Common myeloid progenitor, CD34-positive (primary cell): ENCODE measurements around the gene RPS14.

Experiments
- CTCF ChIA-PET: fragments of 350-600 bp; sonication (Branson Sonifier 250); formaldehyde crosslinking; loops from one replicate; lab custom pipeline; 2021; ENCODE audit warnings: antibody characterized with exemption; lab: Charles Lee
- POLR2A ChIA-PET: fragments of 350-600 bp; sonication (Branson Sonifier 250); formaldehyde crosslinking; loops from one replicate; lab custom pipeline; 2021; ENCODE audit warnings: antibody characterized with exemption; lab: Charles Lee
- DNase-seq, 3 donors: peaks; one replicate each; pipeline versions ENCODE4 v3.0.0 to v3.0.0-alpha.2; 2013
- H3K27ac ChIP-seq, 2 experiments: 1 replicate in 1 of 2; 2 replicates in 1 of 2; pipeline ENCODE4 v1.7.0; 2013; ENCODE audit warnings: inconsistent platforms in 2 of 2, low read length in 2 of 2, mild to moderate bottlenecking in 2 of 2, low read depth in 1 of 2, moderate library complexity in 1 of 2; ENCODE audit not compliant: severe bottlenecking in 2 of 2, insufficient read depth in 1 of 2, poor library complexity in 1 of 2
- H3K27me3 ChIP-seq, 5 experiments: replicated peaks in 2 of 5; 1 replicate in 3 of 5; 2 replicates in 2 of 5; pipeline versions ENCODE4 v1.6.1 to v1.7.0; 2013; ENCODE audit warnings: low read length in 4 of 5, mild to moderate bottlenecking in 2 of 5, moderate library complexity in 2 of 5, inconsistent platforms in 1 of 5; ENCODE audit not compliant: insufficient read depth in 5 of 5, control insufficient read depth in 4 of 5
- H3K36me3 ChIP-seq, 4 experiments: 1 replicate in 2 of 4; 2 replicates in 2 of 4; pipeline versions ENCODE4 v1.6.1 to v1.7.0; 2013; ENCODE audit warnings: low read length in 3 of 4, control low read depth in 1 of 4, mild to moderate bottlenecking in 1 of 4; ENCODE audit not compliant: control insufficient read depth in 4 of 4, insufficient read depth in 4 of 4
- H3K4me1 ChIP-seq, 4 experiments: 1 replicate in 3 of 4; 2 replicates in 1 of 4; pipeline versions ENCODE4 v1.6.1 to v1.7.1; 2013; ENCODE audit warnings: low read length in 3 of 4, mild to moderate bottlenecking in 3 of 4, control low read depth in 1 of 4, inconsistent platforms in 1 of 4, moderate library complexity in 1 of 4; ENCODE audit not compliant: control insufficient read depth in 4 of 4, insufficient read depth in 4 of 4; ENCODE audit errors: control extremely low read depth in 1 of 4
- H3K4me3 ChIP-seq, 7 experiments: 1 replicate in 4 of 7; 2 replicates in 3 of 7; pipeline versions ENCODE4 v1.5.1 to v1.7.0; 2013; ENCODE audit warnings: mild to moderate bottlenecking in 7 of 7, low read length in 6 of 7, moderate library complexity in 6 of 7, inconsistent platforms in 2 of 7, low read depth in 2 of 7, control low read depth in 1 of 7; ENCODE audit not compliant: insufficient read depth in 4 of 7, control insufficient read depth in 1 of 7; ENCODE audit errors: extremely low read depth in 1 of 7
- H3K9me3 ChIP-seq, 5 experiments: 1 replicate in 4 of 5; 2 replicates in 1 of 5; pipeline versions ENCODE4 v1.6.1 to v1.7.1; 2013; ENCODE audit warnings: low read length in 4 of 5, mild to moderate bottlenecking in 2 of 5, inconsistent platforms in 1 of 5, low read depth in 1 of 5, moderate library complexity in 1 of 5; ENCODE audit not compliant: control insufficient read depth in 4 of 5, insufficient read depth in 2 of 5; ENCODE audit errors: control extremely low read depth in 1 of 5
- WGBS: methylation state at CpG from one replicate; pipeline ENCODE4 v1.1.5; 2013; ENCODE audit not compliant: insufficient coverage; 5-methylcytosine and 5-hydroxymethylcytosine counted together

RPS14 gene

DNA sequence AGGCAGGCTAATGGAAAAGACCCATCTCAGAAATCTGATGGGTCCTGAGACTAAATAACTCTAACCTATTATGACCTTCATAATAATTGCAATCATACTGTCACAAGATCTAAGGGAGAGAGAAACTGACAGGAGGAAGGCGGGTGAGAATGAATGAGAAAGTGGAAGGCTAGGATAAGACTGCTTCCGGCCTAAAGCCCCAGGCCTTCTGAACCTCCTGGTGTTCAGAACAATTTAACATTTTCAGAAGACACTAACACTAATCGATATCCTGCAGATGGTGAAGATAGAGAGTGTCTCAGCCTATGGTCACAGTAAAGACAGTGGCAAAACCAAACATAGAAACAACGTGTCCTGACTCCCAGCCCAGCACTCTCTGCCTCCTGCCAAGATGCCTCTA is 1.2 kb downstream of the RPS14 start:
- ChIA-PET POLR2A (no interaction called here), CTCF (no interaction called here)
- no peak for DNase-seq
- Histone ChIP-seq H3K4me3 (peak overlapping the region in 6 of 7 experiments; percentile 90 to 98 (median 95)), H3K4me1 (peaks cover 6 to 35% (median 32%) of the 10 kb centered on the region in 4 experiments), H3K27ac (peak overlapping the region; percentile 99 to 100), H3K27me3 (no peaks in the 10 kb centered on the region), H3K9me3 (no peaks in the 10 kb centered on the region), H3K36me3 (peaks cover 13 to 56% (median 47%) of the 10 kb centered on the region in 4 experiments)
- WGBS: 0% methylated on average over 1 of the region's 4 CpGs

DNA sequence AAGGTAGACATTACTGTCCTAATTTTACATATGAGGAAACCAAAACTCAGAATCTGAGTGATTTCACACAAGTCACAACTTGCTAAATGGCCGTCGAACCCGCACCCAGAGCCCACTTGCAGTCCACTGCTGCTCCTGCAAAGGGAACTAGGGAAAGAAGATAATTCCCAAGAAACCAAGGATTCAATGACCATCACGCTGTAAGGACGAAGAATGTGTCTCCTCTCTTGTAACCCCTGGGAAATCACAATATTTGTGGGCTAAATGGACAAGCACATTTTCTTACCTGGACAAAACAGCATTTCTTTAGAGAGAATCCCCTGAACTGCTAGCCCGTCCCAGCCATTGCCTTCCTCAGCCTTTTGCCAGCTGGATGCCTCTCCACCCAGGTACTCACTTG is 2.4 kb downstream of the RPS14 start:
- H3K9me3 ChIP-seq: no peaks in the 10 kb centered on the region
- no peak for DNase-seq
- peak overlapping the region in 3 of 7 experiments; percentile 95 to 98 (median 95) for H3K4me3 ChIP-seq
- H3K27me3 ChIP-seq: no peaks in the 10 kb centered on the region
- CTCF ChIA-PET: interaction anchor here (1.3 kb wide), 1 partner anchor 9 kb away, joined by 6 read pairs; no protein-coding TSS in a partner anchor
- H3K27ac ChIP-seq: peak overlapping the region; percentile 5 to 100
- WGBS: 98% methylated on average over 6 of the region's 6 CpGs
- H3K4me1 ChIP-seq: peaks cover 6 to 26% (median 23%) of the 10 kb centered on the region in 4 experiments
- peaks cover 13 to 59% (median 51%) of the 10 kb centered on the region in 4 experiments for H3K36me3 ChIP-seq
- POLR2A ChIA-PET: no interaction called here

DNA sequence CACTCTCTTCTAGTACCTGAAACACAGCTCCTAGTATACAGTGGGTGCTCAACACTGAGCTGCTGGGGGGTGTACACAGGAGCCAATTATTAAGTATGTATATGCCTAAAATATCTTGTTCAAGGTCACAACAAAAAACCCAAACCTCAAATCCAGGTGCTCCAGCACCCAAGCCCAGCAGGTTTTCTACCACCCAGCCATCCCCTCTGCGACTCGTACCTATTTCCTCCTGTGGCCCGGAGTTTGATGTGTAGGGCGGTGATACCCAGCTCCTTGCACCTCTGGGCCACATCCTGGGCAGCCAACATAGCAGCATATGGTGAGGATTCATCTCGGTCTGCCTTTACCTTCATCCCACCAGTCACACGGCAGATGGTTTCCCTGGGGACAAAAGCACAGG is 3.0 kb downstream of the RPS14 start:
- DNase-seq: no peak
- POLR2A ChIA-PET: no interaction called here
- no peaks in the 10 kb centered on the region for H3K27me3 ChIP-seq
- no peaks in the 10 kb centered on the region for H3K9me3 ChIP-seq
- H3K27ac ChIP-seq: peak overlapping the region; percentile 5 to 18
- WGBS: 97% methylated on average over 6 of the region's 6 CpGs
- peaks cover 6 to 24% (median 22%) of the 10 kb centered on the region in 4 experiments for H3K4me1 ChIP-seq
- CTCF ChIA-PET: interaction anchor here (1.1 to 2.9 kb wide), 3 partner anchors 8 to 335 kb away, joined by 3 to 9 read pairs (median 6); no protein-coding TSS in a partner anchor
- H3K36me3 ChIP-seq: peaks cover 13 to 62% (median 54%) of the 10 kb centered on the region in 4 experiments
- no peak overlapping the region for H3K4me3 ChIP-seq

DNA sequence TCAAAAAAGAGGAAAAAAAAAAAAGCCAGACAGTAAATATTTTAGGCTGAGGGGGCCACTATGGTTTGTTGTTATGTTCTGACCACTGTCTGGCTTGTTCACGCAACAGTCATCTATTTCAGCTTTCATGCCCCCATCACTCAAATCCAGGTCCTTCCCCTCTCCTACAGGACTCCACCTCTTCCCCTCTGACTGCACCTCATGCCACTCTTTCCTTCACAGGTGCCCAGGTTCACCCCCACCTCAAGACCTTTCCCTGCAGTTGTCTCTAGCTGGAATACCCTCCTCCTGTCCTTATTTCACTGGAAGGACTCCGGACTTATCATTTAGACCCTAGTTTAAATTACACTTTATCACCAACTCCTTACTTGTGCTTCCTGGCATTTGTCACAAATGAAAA is 3.5 kb downstream of the RPS14 start:
- ChIA-PET POLR2A (no interaction called here), CTCF (interaction anchor here (0.9 to 2.9 kb wide), 5 partner anchors 8 to 336 kb away, joined by 3 to 9 read pairs (median 6); no protein-coding TSS in a partner anchor)
- Histone ChIP-seq H3K36me3 (peaks cover 13 to 62% (median 55%) of the 10 kb centered on the region in 4 experiments), H3K4me1 (peaks cover 6 to 24% (median 22%) of the 10 kb centered on the region in 4 experiments), H3K4me3 (no peak overlapping the region), H3K27ac (peak overlapping the region in 1 of 2 experiments; percentile 18), H3K27me3 (no peaks in the 10 kb centered on the region), H3K9me3 (no peaks in the 10 kb centered on the region)
- DNase-seq: no peak
- WGBS: 100% methylated on average over 2 of the region's 2 CpGs

DNA sequence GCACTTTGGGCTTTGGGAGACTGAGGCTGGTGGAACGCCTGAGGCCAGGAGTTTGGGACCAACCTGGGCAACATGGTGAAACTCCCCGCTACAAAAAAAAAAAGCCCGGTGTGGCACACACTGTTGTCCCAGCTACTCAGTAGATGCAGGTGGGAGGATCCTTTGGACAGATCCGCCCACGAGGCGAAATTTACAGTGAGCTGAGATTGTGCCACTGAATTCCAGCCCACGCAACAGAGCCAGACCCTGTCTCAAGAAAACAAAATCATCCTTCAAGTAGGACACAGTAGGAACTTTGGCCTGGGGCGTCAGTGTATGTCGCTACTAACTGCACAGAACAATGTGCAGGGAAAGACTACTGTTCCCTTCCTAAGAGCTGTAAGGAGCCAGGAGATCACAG is 4.8 kb downstream of the RPS14 start:
- CTCF ChIA-PET: interaction anchor here (0.6 to 2.9 kb wide), 5 partner anchors 9 to 47 kb away, joined by 3 to 9 read pairs (median 5); no protein-coding TSS in a partner anchor
- no peaks in the 10 kb centered on the region for H3K27me3 ChIP-seq
- H3K9me3 ChIP-seq: no peaks in the 10 kb centered on the region
- no peak overlapping the region for H3K4me3 ChIP-seq
- WGBS: 95% methylated on average over 9 of the region's 9 CpGs
- H3K27ac ChIP-seq: no peak overlapping the region
- H3K36me3 ChIP-seq: peaks cover 13 to 62% (median 58%) of the 10 kb centered on the region in 4 experiments
- POLR2A ChIA-PET: no interaction called here
- DNase-seq: no peak
- H3K4me1 ChIP-seq: peaks cover 6 to 24% (median 22%) of the 10 kb centered on the region in 4 experiments

DNA sequence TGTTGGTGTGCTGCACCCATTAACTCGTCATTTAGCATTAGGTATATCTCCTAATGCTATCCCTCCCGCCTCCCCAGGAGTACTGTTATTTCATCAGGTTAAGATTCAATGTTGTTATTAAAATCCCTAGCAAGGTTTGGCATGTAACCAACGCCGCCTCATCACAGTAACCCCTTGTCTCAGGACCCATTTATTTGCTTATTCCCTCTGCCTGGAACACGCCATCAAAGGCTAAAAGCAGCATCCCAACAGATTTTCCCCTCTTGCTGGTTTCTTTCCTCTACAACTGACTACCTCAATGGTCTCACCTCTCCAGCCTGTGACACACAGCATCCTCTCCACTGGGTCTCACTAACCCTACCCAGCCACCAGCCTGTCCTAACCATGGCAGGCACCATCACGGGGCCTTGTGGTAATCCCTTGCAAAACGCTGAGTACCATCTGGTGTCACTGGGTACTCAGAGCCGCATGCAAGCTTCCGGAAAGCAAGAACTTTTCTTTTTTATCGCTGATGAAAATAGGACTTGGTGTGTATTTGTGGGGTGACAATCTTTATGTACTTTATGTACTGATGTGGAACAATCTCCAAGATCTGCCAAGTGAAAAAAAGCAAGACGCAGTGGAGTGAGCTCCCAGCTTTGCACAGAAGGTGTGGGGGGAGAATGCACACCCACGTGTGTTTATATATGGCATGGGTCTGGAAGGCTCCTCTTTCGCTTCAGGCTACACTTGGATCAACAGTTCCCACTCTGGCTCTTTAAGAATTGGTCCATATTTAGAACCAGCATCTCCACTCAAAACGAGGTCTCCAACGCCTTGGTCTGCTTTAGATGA is 6.1 kb downstream of the RPS14 start:
- WGBS: 94% methylated on average over 9 of the region's 15 CpGs
- Histone ChIP-seq H3K36me3 (peaks cover 13 to 62% (median 56%) of the 10 kb centered on the region in 4 experiments), H3K27ac (no peak overlapping the region), H3K27me3 (no peaks in the 10 kb centered on the region), H3K4me3 (no peak overlapping the region), H3K4me1 (peaks cover under 1 to 20% (median 18%) of the 10 kb centered on the region in 4 experiments), H3K9me3 (no peaks in the 10 kb centered on the region)
- ChIA-PET CTCF (no interaction called here), POLR2A (no interaction called here)
- DNase-seq: no peak

DNA sequence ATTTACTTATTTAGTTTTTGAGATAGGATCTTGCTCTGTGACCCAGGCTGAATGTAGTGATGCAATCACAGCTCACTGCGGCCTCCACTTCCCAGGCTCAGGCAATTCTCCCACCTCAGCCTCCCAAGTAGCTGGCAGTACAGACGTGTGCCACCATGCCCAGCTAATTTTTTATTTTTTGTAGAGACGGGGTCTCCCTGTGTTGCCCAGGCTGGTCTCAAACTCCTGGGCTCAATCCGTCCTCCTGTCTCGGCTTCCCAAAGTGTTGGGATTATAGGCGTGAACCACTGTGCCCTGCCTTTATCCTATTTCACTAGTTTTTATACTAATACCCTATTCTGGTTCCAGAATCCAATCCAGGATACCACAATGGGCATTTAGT is 6.8 kb downstream of the RPS14 start:
- Histone ChIP-seq H3K36me3 (peaks cover 12 to 58% (median 49%) of the 10 kb centered on the region in 4 experiments), H3K9me3 (no peaks in the 10 kb centered on the region), H3K4me3 (no peak overlapping the region), H3K27ac (no peak overlapping the region), H3K4me1 (peaks cover 0 to 12% (median 10%) of the 10 kb centered on the region in 4 experiments), H3K27me3 (no peaks in the 10 kb centered on the region)
- 85% methylated on average over 5 of the region's 6 CpGs for WGBS
- no peak for DNase-seq
- CTCF ChIA-PET: interaction anchor here (0.9 to 1.4 kb wide), 5 partner anchors 26 to 84 kb away, joined by 3 to 6 read pairs (median 3); no protein-coding TSS in a partner anchor
- POLR2A ChIA-PET: no interaction called here
